ENCODE data around the gene SLC19A1. TPM values are rescaled to one million over a fixed set of nuclear protein-coding genes. Genes with fewer than 3 reads are reported as not detected.

The SLC19A1 gene
- total RNA-seq, 4 donors from 2014 or later: 7.0 to 9.8 (median 7.9) TPM

- Histone ChIP-seq H3K9me3 (no peaks in the 10 kb centered on the region), H3K27me3 (no peaks in the 10 kb centered on the region), H3K4me1 (peaks cover 53% of the 10 kb centered on the region), H3K4me3 (no peak overlapping the region), H3K36me3 (peaks cover 3% of the 10 kb centered on the region), H3K27ac (peak overlapping the region; percentile 86)
- TF ChIP-seq POLR2AphosphoS5 (IDR thresholded peaks at IDR 0.05) (no peak), EP300 (IDR thresholded peaks at IDR 0.05) (no peak), CTCF (IDR thresholded peaks at IDR 0.05) (no peak), POLR2A (IDR thresholded peaks at IDR 0.05) (no peak)
- 84% methylated on average over 24 of the region's 24 CpGs for WGBS
- DNase-seq (ENCODE audit: low spot score in 2 of 2): no peak
Measured at GRCh38 chr21:45469273-45470086, 72.8 kb downstream of the SLC19A1 start.

GRCh38 chr21:45468971-45469272 is 73.3 kb downstream of the SLC19A1 start:
- Histone ChIP-seq H3K36me3 (peaks cover 2% of the 10 kb centered on the region), H3K9me3 (no peaks in the 10 kb centered on the region), H3K27ac (no peak overlapping the region), H3K27me3 (no peaks in the 10 kb centered on the region), H3K4me1 (peaks cover 53% of the 10 kb centered on the region), H3K4me3 (no peak overlapping the region)
- no peak for TF ChIP-seq POLR2A (IDR thresholded peaks at IDR 0.05)
- no peak for TF ChIP-seq CTCF (IDR thresholded peaks at IDR 0.05)
- TF ChIP-seq EP300 (IDR thresholded peaks at IDR 0.05): no peak
- no peak for TF ChIP-seq POLR2AphosphoS5 (IDR thresholded peaks at IDR 0.05)
- DNase-seq (ENCODE audit: low spot score in 2 of 2): no peak
- 98% methylated on average over 7 of the region's 14 CpGs for WGBS

- TF ChIP-seq POLR2AphosphoS5 (IDR thresholded peaks at IDR 0.05) (no peak), CTCF (IDR thresholded peaks at IDR 0.05) (no peak), EP300 (IDR thresholded peaks at IDR 0.05) (no peak), POLR2A (IDR thresholded peaks at IDR 0.05) (no peak)
- H3K27ac ChIP-seq: no peak overlapping the region
- 96% methylated on average over 26 of the region's 45 CpGs for WGBS
Measured at GRCh38 chr21:45468051-45468970, 73.9 kb downstream of the SLC19A1 start.

GRCh38 chr21:45467221-45467779 is 74.9 kb downstream of the SLC19A1 start:
- Histone ChIP-seq H3K4me3 (no peak overlapping the region), H3K4me1 (peaks cover 46% of the 10 kb centered on the region), H3K27ac (no peak overlapping the region), H3K9me3 (no peaks in the 10 kb centered on the region), H3K36me3 (peaks cover 2% of the 10 kb centered on the region), H3K27me3 (no peaks in the 10 kb centered on the region)
- TF ChIP-seq CTCF (IDR thresholded peaks at IDR 0.05): no peak
- TF ChIP-seq EP300 (IDR thresholded peaks at IDR 0.05): no peak
- TF ChIP-seq POLR2A (IDR thresholded peaks at IDR 0.05): no peak
- TF ChIP-seq POLR2AphosphoS5 (IDR thresholded peaks at IDR 0.05): no peak
- DNase-seq (ENCODE audit: low spot score in 2 of 2): no peak
- WGBS: 77% methylated on average over 10 of the region's 25 CpGs

More at GRCh38 chr21:45468051-45468970, 73.9 kb downstream of the SLC19A1 start:
- H3K27me3 ChIP-seq: no peaks in the 10 kb centered on the region
- H3K36me3 ChIP-seq: peaks cover 2% of the 10 kb centered on the region
- peaks cover 53% of the 10 kb centered on the region for H3K4me1 ChIP-seq
- H3K4me3 ChIP-seq: no peak overlapping the region
- no peaks in the 10 kb centered on the region for H3K9me3 ChIP-seq
- DNase-seq (ENCODE audit: low spot score in 2 of 2): no peak
